Right cardiac atrium (tissue), 5 donors: ENCODE data around the gene CNTN4. TPM values are rescaled to one million over a fixed set of nuclear protein-coding genes. Genes with fewer than 3 reads are reported as not detected.
"Not testable (repeated sequence)": the region's sequence is repeated elsewhere in the genome, so short reads cannot be mapped to it uniquely, and the experiment has no call there.

ENCODE experiments used
- ATAC-seq, 2 donors: fragments of 200-7000 bp; cut with Tn5 transposase; one replicate each; pipeline versions ENCODE4 v1.8.0 to v1.9.1; 2020; ENCODE audit warnings: moderate library complexity in 2 of 2, mild to moderate bottlenecking in 1 of 2
- DNase-seq, 3 donors: peaks; one replicate each; pipeline ENCODE4 v3.0.0-alpha.2; 2020
- H3K27ac ChIP-seq: one replicate; pipeline ENCODE4 v1.5.1; 2013; ENCODE audit warnings: mild to moderate bottlenecking, low read length, control low read depth, moderate library complexity
- H3K27me3 ChIP-seq: one replicate; pipeline ENCODE4 v1.6.1; 2013; ENCODE audit not compliant: control insufficient read depth, insufficient read depth
- H3K4me1 ChIP-seq: one replicate; pipeline ENCODE4 v1.6.1; 2013; ENCODE audit warnings: low read length; ENCODE audit not compliant: control insufficient read depth, insufficient read depth
- H3K4me3 ChIP-seq: one replicate; pipeline ENCODE4 v1.5.1; 2013; ENCODE audit warnings: low read length, control low read depth
- H3K9me3 ChIP-seq: one replicate; pipeline ENCODE4 v1.6.1; 2013; ENCODE audit warnings: low read length; ENCODE audit not compliant: control insufficient read depth
- whole genome bisulfite sequencing: extraction: QIAGEN DNeasy Blood & Tissue Kit; methylation state at CpG from one replicate; pipeline ENCODE4 v1.1.7; 2013; 5-methylcytosine and 5-hydroxymethylcytosine counted together
- intact Hi-C, 4 donors: fragments of 100-400 bp; cut with DNase I; formaldehyde crosslinking; loops; one replicate each; pipeline versions ENCODE4 v1.11.0 to v1.14.0; 2022 to 2023
- polyA plus RNA-seq: library from polyadenylated mRNA; stranded (reverse); fragments of 200-250 nt; gene quantifications from one replicate; pipeline ENCODE4 v1.2.3, GENCODE V29; 2013
- total RNA-seq, 4 donors: library from RNA; stranded (reverse); fragmentation: NEBNext Ultra II Directional; extraction: Animal tissue kit (Norgen Biotek cat#: 25700); gene quantifications; one replicate each; pipeline ENCODE4 v1.2.1, GENCODE V29; 2021
- donor health status: healthy with polysubstance abuse.
- donor health status: DM: no; HTN: yes; CAD: no.
- donor health status: DM: no; HTN: no; CAD: no.
- donor health status: DM: no; HTN: yes; CAD: no; lungs with severe emphysema.
- donor health status: DM: yes; HTN: yes; CAD: no.

CNTN4 gene
- total and polyA plus RNA-seq, 5 donors, result 1.7 to 6.8 (median 2.8) TPM

DNA sequence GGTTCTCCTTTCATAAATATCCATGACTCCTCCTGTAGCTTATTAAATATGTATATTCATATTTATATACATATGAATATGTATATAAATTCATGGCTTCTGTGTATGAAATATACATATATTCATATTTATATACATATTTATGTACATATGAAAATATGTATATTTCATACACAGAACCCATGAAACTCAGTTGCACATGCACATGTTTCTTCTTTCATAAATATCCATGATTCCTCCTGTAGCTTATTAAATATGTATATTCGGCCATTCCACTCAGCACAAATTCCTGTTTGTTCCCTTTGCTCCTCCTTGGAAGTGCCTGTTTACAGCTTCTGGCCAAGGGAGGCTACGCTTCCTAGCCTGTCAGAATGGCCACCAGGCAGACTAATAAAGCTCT lies 789.9 kb downstream of the CNTN4 start:
- H3K4me1 ChIP-seq, result no peaks in the 10 kb centered on the region
- no peak overlapping the region for H3K4me3 ChIP-seq
- WGBS, result 87% methylated on average over 2 of the region's 2 CpGs

DNA sequence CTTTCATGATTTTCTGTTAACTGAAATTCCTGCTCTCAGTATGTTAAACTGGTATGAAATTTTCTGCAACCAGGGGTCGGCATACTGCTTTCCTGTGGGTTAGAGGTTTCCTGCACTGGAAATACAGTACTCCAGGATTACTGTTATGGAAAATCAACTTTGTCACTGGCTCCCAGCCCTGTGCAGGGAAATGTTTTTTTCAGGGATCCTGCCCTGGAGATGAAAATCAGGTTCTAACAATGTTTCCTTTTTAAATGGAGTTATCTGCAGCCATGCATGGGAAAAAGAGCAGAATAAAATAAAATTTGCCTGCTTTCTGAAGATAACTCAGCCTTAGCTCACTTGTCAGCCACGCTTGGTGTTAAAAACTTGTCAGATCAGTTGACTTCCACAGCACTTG lies 791.1 kb downstream of the CNTN4 start:
- H3K9me3 ChIP-seq, result no peaks in the 10 kb centered on the region
- intact Hi-C loops, result no loop called here
- DNase-seq, result no peak
- no peaks in the 10 kb centered on the region for H3K27me3 ChIP-seq
- WGBS, result 48% methylated on average over 2 of the region's 2 CpGs
- ATAC-seq, result no peak
- H3K4me1 ChIP-seq, result no peaks in the 10 kb centered on the region
- H3K4me3 ChIP-seq, result no peak overlapping the region
- H3K27ac ChIP-seq, result no peak overlapping the region

More for the DNA sequence above, 789.9 kb downstream of the CNTN4 start:
- ATAC-seq (no peak), DNase-seq (no peak)
- no peaks in the 10 kb centered on the region for H3K9me3 ChIP-seq
- intact Hi-C loops, result no loop called here
- H3K27ac ChIP-seq, result no peak overlapping the region
- H3K27me3 ChIP-seq, result no peaks in the 10 kb centered on the region

DNA sequence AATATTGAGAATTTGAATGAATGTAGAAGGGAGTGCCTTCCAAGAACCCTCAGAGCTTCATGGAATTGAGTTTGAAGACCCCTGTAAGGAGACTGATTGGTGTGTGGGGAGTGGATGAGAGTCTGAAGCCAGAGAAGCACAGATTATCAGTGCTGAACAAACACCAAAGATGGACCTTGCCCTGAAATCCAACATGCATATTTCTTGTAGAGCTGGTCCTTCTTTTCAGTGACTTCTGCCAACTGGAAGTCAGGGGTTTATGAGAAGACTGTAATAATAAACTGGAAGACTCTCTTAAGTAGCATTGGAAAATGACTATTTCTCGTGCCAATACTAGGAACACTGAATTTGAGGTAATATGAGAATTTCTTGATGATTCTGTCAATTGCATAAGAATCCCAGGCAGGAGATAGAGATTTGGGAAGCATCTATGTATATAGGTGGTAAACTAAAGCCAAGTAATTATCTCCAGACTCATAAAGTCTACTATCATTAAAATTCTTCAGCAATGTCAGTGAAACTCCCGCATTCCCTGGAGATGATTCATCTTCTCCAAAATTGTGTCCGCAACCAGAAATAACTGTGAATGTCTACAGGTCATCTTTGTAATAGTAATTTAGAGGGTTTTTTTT lies 797.8 kb downstream of the CNTN4 start:
- no peaks in the 10 kb centered on the region for H3K4me1 ChIP-seq
- no peak overlapping the region for H3K4me3 ChIP-seq
- H3K27ac ChIP-seq, result no peak overlapping the region
- WGBS, result 72% methylated on average over 3 of the region's 3 CpGs
- DNase-seq (no peak), ATAC-seq (no peak)
- no peaks in the 10 kb centered on the region for H3K9me3 ChIP-seq
- intact Hi-C loops, result no loop called here
- H3K27me3 ChIP-seq, result no peaks in the 10 kb centered on the region

DNA sequence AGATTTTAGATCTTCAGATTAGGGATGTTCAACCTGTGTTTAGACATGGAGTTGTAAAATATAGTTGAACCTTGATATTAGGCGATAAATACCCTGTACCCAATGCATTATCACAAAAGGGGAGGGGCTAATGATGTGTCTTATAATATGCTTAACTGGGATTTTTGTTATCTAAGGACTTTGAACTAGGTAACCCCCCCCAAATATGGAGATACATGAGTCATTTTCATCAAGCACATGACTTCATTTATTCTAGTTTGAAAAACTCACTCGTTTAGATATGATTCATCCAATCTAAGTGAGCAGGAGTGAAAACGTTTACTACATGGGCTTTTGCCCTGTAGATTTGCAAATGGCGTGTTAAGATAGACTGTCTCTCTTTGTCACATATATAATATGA lies 799.2 kb downstream of the CNTN4 start:
- intact Hi-C loops, result no loop called here
- 67% methylated on average over 4 of the region's 4 CpGs for WGBS

DNA sequence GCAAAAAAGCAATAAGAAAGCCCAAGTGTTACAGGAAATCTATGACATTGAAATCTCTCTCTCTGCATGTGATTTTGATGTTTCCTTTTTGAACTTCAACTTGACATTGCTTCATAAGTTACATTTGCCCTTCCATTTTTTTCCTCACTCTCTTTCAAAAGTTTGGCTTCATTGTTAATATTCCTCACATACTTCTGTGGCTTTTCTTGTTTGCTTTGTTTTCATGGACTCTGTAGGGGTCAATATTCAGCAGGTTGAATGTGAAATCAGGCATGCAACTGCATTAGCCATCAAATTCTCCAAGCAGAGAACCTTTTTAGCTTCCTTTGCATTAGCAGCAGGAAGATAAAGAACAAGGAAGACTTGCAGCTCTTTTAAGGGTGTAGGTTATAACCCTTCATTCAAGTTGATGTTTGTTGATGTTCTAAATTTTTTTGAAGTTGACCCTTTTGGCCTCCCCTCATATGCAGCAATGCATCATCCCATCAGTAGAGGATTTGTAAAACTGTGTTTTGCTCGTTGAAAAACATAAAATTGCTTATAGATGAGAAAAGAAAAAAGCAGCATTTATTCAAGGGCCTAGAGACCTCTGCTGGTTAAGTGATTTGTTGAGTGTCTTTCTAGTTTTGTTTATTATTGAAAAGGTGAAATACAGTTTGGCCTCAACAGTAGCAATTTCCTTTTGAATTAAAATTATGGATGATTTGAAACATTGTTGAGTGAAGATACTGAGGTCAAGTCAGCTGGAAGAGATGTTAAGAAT lies 800.1 kb downstream of the CNTN4 start:
- no peak for DNase-seq

More for the DNA sequence above, 799.2 kb downstream of the CNTN4 start:
- Histone ChIP-seq H3K9me3 (no peaks in the 10 kb centered on the region), H3K4me3 (no peak overlapping the region), H3K4me1 (no peaks in the 10 kb centered on the region), H3K27ac (no peak overlapping the region), H3K27me3 (no peaks in the 10 kb centered on the region)
- ATAC-seq, result no peak
- no peak for DNase-seq

DNA sequence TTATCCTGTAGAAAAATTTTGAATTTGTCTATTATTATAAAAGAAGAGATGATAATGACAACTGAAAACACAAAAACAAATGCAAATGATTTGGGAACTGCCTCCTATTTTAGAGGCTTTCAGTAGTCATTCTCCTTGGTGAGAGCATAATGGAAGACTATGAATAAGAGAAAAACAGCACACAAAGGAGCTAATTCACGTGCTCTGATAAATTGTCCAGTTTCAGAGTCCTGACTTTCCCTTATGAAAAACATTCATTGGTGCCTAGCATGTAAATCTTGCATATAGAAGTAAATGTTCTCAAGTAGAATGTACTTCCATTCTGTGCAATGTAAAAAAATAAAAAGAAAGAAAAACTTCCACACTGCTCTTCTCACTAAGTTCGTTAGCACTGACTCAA lies 805.4 kb downstream of the CNTN4 start:
- no peaks in the 10 kb centered on the region for H3K27me3 ChIP-seq
- ATAC-seq (no peak), DNase-seq (no peak)
- no peak overlapping the region for H3K4me3 ChIP-seq
- intact Hi-C loops, result no loop called here
- WGBS, result 82% methylated on average over 2 of the region's 2 CpGs
- no peaks in the 10 kb centered on the region for H3K4me1 ChIP-seq
- H3K9me3 ChIP-seq, result no peaks in the 10 kb centered on the region
- no peak overlapping the region for H3K27ac ChIP-seq

More for the DNA sequence above, 800.1 kb downstream of the CNTN4 start:
- Histone ChIP-seq H3K27ac (no peak overlapping the region), H3K4me3 (no peak overlapping the region), H3K27me3 (no peaks in the 10 kb centered on the region), H3K4me1 (no peaks in the 10 kb centered on the region), H3K9me3 (no peaks in the 10 kb centered on the region)
- no peak for ATAC-seq
- intact Hi-C loops, result no loop called here
- WGBS, result 32% methylated on average over 1 of the region's 1 CpG

DNA sequence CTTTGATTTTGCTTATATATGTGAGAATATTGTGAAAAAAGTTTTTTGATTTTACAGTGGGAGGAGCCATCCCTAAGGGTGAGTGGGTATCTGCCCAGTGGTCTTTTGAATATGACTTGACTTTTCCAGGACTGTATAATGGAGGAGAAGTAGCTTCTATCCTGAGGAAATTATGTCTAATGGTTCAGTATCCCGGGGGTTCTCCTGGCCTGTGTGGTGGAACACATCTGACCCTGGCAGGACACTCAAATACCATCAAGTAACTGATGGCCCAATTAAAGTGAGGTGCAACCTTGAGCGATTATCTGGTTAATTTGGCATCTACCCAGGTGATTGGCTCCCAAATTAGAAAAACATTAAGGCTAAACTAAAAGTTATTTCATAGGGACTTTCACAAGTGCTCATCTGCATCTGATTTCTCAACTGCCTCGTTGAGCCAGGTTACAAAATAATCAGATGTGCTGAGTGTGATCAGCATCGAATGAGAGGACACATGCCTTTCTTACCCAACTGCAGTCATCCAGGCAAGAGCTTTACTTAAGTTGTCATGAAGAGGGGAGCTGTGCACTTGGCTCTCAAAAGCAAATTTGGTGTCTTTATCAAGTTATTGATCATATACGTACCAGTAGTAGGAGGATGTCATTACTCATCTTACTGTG lies 810.2 kb downstream of the CNTN4 start:
- DNase-seq, result no peak
- H3K27me3 ChIP-seq, result no peaks in the 10 kb centered on the region
- no peaks in the 10 kb centered on the region for H3K9me3 ChIP-seq
- intact Hi-C loops, result no loop called here
- H3K27ac ChIP-seq, result no peak overlapping the region
- no peaks in the 10 kb centered on the region for H3K4me1 ChIP-seq
- ATAC-seq, result no peak
- WGBS, result 85% methylated on average over 5 of the region's 5 CpGs
- no peak overlapping the region for H3K4me3 ChIP-seq

DNA sequence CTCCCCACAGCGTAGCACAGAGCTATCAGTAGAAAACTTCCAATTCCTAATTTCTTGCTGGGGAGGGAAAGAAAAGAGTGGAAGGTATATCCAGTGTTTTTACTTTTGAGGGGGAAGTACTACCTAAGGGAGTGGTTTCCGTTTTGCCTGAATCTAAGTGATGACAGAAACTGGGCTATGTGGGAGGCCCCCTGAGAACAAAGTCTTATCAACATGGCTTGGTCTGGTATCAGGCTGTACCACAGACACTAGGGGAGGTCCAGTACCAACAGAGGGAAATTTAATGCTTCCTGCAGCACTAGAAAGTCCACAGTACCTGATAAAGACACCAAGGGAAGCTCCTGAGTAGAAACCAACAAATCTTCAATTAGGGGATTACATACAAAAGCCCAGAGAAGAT lies 812.3 kb downstream of the CNTN4 start:
- Histone ChIP-seq H3K27ac (no peak overlapping the region), H3K4me3 (no peak overlapping the region), H3K4me1 (no peaks in the 10 kb centered on the region), H3K9me3 (no peaks in the 10 kb centered on the region), H3K27me3 (no peaks in the 10 kb centered on the region)
- ATAC-seq, result no peak
- WGBS, result 63% methylated on average over 2 of the region's 2 CpGs
- no peak for DNase-seq
- intact Hi-C loops, result no loop called here

DNA sequence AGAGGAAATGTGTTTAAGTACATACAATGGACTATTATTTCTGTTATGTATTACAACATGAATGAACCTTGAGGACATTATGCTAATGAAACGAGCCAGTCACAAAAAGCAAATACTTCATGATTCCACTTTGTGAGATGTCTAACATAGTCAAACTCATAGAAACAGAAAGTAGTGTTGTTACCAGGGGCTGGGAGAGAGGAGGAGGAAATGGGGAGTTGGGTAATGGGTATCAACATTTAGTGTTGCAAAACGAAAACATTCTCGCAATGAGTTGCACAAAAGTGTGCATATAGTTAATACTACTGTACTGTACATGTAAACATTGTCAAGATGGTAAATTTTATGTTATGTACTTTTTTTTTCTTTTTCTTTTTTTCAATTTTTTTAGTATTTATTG lies 817.2 kb downstream of the CNTN4 start:
- Histone ChIP-seq H3K27ac (no peak overlapping the region), H3K27me3 (no peaks in the 10 kb centered on the region), H3K9me3 (no peaks in the 10 kb centered on the region), H3K4me1 (no peaks in the 10 kb centered on the region), H3K4me3 (no peak overlapping the region)
- no peak for DNase-seq
- ATAC-seq, result no peak
- intact Hi-C loops, result no loop called here
- 83% methylated on average over 3 of the region's 3 CpGs for WGBS

DNA sequence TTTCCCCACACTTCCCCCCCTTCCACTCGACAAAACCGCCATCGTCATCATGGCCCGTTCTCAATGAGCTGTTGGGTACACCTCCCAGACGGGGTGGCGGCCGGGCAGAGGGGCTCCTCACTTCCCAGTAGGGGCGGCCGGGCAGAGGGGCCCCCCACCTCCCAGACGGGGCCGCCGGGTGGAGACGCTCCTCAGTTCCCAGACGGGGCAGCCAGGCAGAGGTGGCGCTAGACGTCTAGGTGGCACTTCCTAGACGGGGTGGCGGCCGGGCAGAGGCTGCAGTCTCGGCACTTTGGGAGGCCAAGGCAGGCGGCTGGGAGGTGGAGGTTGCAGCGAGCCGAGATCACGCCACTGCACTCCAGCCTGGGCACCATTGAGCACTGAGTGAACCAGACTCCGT lies 818.0 kb downstream of the CNTN4 start:
- whole genome bisulfite sequencing, result 93% methylated on average over 20 of the region's 25 CpGs
- H3K27ac ChIP-seq, intact Hi-C loops, H3K9me3 ChIP-seq, ATAC-seq, H3K27me3 ChIP-seq, H3K4me3 ChIP-seq, H3K4me1 ChIP-seq: not testable (repeated sequence)
- DNase-seq, result peak in 1 of 3 donors; percentile 35

DNA sequence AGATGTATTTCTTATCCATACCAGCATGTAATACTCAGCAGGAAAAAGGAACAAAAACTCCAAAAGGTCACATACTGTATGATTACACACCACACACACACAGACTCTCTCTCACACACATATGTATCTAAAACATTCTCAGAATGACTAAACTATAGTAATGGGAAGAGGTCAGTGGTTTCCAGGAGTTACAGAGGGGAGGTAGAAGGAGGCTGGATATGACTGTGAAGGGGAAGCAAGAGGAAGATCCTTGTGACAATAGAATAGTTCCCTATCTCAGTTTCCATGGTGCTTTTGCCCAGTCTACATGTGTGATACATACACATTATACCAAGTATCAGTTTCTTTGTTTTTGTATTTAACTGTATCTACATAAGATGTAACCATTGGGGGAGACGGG lies 821.4 kb downstream of the CNTN4 start:
- Histone ChIP-seq H3K9me3 (no peaks in the 10 kb centered on the region), H3K27me3 (no peaks in the 10 kb centered on the region), H3K4me3 (no peak overlapping the region), H3K4me1 (no peaks in the 10 kb centered on the region), H3K27ac (no peak overlapping the region)
- WGBS, result 94% methylated on average over 1 of the region's 1 CpG
- ATAC-seq (no peak), DNase-seq (no peak)
- intact Hi-C loops, result loop anchor here in 1 of 4 donors (5.0 kb wide), 1 partner anchor 653 kb away; no protein-coding TSS in a partner anchor
